GM12801 (cell line): ENCODE measurements around the gene GRIK5.

Source experiments
- TF ChIP-seq, protein P1 (sequence below): IDR thresholded peaks from one replicate; pipeline ENCODE4 v1.5.1; 2011; ENCODE audit warnings: control low read depth; ENCODE audit not compliant: insufficient read length; ENCODE audit errors: extremely low read depth

The GRIK5 gene

DNA sequence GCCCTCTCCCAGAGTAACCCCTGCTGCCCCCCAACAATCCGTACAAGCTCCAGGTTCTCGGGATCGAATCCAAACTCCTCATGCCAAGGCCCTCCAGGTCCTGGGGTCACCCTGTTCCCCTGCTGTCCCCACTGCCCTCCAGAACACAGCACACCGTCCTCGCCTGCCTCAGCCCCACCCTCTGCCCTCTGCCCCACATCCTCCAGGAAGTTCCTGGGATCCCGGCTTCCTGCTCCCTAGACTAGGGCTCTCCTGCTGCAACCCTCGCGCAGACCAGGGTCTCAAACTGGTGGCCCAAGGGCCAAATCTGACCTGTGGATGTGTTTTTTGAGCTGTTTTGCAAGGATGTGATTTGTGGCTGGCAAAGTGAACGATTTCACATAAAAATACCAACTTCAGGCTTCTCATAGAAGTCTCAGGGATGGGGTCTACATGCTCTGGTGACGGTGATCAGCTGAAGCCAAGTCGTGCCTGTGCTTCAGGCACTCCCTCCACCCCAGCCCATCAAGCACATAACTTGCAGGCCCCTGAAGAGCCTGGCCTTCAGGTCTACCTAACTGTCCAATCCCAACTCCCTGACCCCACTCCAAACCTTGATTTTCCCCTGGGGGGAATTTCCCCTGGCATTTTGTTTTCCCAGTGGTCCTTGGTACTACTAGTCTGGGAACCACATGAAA, 112.7 kb downstream of the GRIK5 start:
- TF ChIP-seq, protein P1, sequence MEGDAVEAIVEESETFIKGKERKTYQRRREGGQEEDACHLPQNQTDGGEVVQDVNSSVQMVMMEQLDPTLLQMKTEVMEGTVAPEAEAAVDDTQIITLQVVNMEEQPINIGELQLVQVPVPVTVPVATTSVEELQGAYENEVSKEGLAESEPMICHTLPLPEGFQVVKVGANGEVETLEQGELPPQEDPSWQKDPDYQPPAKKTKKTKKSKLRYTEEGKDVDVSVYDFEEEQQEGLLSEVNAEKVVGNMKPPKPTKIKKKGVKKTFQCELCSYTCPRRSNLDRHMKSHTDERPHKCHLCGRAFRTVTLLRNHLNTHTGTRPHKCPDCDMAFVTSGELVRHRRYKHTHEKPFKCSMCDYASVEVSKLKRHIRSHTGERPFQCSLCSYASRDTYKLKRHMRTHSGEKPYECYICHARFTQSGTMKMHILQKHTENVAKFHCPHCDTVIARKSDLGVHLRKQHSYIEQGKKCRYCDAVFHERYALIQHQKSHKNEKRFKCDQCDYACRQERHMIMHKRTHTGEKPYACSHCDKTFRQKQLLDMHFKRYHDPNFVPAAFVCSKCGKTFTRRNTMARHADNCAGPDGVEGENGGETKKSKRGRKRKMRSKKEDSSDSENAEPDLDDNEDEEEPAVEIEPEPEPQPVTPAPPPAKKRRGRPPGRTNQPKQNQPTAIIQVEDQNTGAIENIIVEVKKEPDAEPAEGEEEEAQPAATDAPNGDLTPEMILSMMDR, result no peak

DNA sequence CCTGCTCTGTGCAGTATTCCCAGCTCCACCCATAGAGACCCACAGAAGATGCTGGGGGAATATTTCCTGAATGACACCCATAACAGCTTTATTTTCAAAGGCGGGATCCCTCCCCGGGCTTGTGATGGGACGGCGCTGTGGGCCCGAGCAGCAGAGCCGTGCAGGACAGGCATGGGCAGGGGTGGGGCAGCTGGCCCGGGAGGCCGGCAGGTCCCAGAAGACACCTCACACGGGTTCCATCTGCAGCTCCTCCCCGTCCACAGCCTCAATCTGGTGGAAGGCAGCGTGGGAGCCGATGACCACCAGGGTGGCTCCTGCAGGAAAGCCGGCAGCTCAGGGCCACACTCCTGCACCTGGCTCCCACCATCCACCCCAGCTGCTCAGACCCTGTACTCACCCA, 113.4 kb downstream of the GRIK5 start:
- TF ChIP-seq, protein P1, result no peak

DNA sequence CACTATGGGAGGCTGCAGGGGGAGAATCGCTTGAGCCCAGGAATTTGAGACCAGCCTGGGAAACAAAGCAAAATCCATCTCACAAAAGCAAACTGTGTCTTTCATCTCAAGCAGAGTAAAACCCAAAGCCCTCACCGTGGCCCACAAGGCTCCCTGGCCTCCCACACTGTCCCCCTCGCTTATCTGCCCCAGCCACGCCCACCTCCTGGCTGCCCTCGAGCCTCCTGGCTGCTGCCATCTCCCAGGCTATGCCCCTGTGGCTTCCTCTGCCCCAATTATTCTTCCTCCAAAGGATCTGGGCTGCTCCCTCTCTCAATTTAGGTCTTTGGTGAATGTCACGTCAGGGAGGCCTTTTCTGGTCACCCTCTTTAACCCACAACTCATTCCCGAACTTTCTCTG, 114.5 kb downstream of the GRIK5 start:
- TF ChIP-seq, protein P1, result no peak

DNA sequence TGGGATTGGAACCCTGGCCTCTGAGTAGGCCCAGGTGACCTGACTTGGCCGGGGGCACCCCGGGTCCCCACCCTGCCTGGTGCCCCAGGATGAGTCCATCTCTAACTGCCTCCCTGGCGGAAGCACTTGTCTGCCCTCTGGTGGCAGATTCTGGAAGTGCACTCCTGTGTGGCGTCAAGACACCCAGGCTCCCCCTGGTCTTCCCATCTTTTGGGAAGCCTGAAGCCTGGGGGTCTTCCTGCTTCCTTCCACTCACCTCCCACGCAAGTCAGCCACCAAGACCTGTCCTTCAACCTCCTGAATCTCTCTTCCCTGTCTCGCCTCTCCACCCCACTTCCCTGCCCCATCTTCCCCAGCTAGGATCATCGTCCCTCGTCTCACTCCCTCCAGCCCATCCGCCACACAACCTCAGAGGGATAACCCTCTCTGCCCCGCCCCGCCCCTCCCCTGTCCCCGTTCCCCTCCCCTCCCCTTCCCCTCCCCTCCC, 118.3 kb downstream of the GRIK5 start:
- TF ChIP-seq, protein P1, result peak; percentile 8
